Esophagus muscularis mucosa (tissue), 4 donors: ENCODE measurements around the gene NLGN3. TPM values are rescaled to one million over a fixed set of nuclear protein-coding genes. Genes with fewer than 3 reads are reported as not detected.

Experiments
- DNase-seq: peaks from one replicate; pipeline ENCODE4 v3.0.0-alpha.2; 2017; ENCODE audit errors: extremely low spot score
- H3K27ac ChIP-seq, 4 donors: fragments of 200-600 bp; sonication (generic); replicated peaks in 1 of 4; 1 replicate in 3 of 4; 2 replicates in 1 of 4; pipeline ENCODE4 v1.5.1; 2016 to 2019; ENCODE audit warnings: mild to moderate bottlenecking in 1 of 4
- H3K27me3 ChIP-seq, 4 donors: fragments of 200-600 bp; sonication (generic); one replicate each; pipeline versions ENCODE4 v1.5.1 to v1.6.0; 2016 to 2019
- H3K36me3 ChIP-seq, 4 donors: fragments of 200-600 bp; sonication (generic); one replicate each; pipeline ENCODE4 v1.5.1; 2016 to 2019
- H3K4me1 ChIP-seq, 4 donors: fragments of 200-600 bp; sonication (generic); one replicate each; pipeline ENCODE4 v1.5.1; 2016 to 2019
- H3K4me3 ChIP-seq, 4 donors: fragments of 200-600 bp; sonication (generic); 1 replicate in 2 of 4; 2 replicates in 2 of 4; pipeline ENCODE4 v1.5.1; 2016 to 2019; ENCODE audit warnings: mild to moderate bottlenecking in 4 of 4, moderate library complexity in 1 of 4
- H3K9me3 ChIP-seq, 4 donors: fragments of 200-600 bp; sonication (generic); 1 replicate in 3 of 4; 2 replicates in 1 of 4; pipeline ENCODE4 v1.5.1; 2016 to 2019
- EP300 ChIP-seq: sonication (generic); formaldehyde crosslinking; IDR thresholded peaks from one replicate; pipeline ENCODE4 v1.6.1; 2017; ENCODE audit warnings: antibody characterized with exemption
- POLR2A ChIP-seq: fragments of 450-650 bp; IDR thresholded peaks from one replicate; pipeline ENCODE4 v1.6.1; 2017; ENCODE audit warnings: antibody characterized with exemption, moderate library complexity, mild to moderate bottlenecking, low read depth
- POLR2AphosphoS5 ChIP-seq, 2 donors: sonication (generic); formaldehyde crosslinking; IDR thresholded peaks; one replicate each; pipeline ENCODE4 v1.6.1; 2017; ENCODE audit warnings: antibody characterized with exemption in 2 of 2
- WGBS: methylation state at CpG from one replicate; pipeline ENCODE4 v1.1.5; 2018; 5-methylcytosine and 5-hydroxymethylcytosine counted together
- intact Hi-C: fragments of 100-400 bp; cut with DNase I; formaldehyde crosslinking; loops from one replicate; pipeline ENCODE4 v1.15.1; 2023
- total RNA-seq, 4 donors: library from RNA; depleted of rRNA; stranded (reverse); fragments of >200 nt; gene quantifications; one replicate each; pipeline versions ENCODE4 v1.1.0 to v1.2.1, GENCODE V29; 2016
- TF ChIP-seq, protein P1 (sequence below), 3 experiments: fragments of 200-600 bp in 2 of 3; fragments of 450-650 bp in 1 of 3; sonication (generic) in 2 of 3; IDR thresholded peaks; one replicate each; pipeline ENCODE4 v1.5.1; 2017 to 2019; ENCODE audit warnings: antibody characterized with exemption in 3 of 3, mild to moderate bottlenecking in 2 of 3, moderate library complexity in 1 of 3

The NLGN3 gene
- total RNA-seq, 4 donors from 2014 or later, result 1.2 to 2.8 (median 2.4) TPM

DNA sequence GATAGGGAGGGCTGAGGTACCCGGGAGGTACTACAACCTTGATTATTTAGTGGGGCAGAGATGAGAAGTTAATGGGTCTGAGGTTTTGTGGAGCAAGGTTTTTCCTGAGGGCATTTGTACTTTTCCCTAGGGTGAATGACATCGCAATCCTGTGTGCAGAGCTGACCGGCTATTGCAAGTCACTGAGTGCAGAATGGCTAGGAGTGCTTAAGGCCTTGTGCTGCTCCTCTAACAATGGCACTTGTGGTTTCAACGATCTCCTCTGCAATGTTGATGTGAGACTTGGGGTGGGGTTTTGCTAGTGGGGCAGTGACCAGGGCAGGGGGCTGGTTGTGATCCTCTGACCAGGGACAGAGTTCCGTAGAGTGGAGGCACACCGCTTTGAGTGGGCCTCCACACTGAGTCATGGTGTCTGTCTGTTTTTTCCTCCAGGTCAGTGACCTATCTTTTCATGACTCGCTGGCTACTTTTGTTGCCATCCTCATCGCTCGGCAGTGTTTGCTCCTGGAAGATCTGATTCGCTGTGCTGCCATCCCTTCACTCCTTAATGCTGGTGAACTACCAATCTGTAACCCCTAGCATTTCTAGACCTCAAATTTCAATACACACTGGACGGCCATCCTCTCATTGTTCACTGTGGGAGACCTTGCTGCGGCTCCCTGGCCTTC, 16.3 kb upstream of the NLGN3 start:
- 83% methylated on average over 11 of the region's 12 CpGs for WGBS
- Histone ChIP-seq H3K27me3 (no peaks in the 10 kb centered on the region), H3K4me1 (peaks cover 0 to 8% (median 2%) of the 10 kb centered on the region in 4 donors), H3K4me3 (no peak overlapping the region), H3K36me3 (peaks cover 9 to 97% (median 95%) of the 10 kb centered on the region in 4 donors), H3K27ac (no peak overlapping the region), H3K9me3 (no peaks in the 10 kb centered on the region)
- TF ChIP-seq, protein P1, sequence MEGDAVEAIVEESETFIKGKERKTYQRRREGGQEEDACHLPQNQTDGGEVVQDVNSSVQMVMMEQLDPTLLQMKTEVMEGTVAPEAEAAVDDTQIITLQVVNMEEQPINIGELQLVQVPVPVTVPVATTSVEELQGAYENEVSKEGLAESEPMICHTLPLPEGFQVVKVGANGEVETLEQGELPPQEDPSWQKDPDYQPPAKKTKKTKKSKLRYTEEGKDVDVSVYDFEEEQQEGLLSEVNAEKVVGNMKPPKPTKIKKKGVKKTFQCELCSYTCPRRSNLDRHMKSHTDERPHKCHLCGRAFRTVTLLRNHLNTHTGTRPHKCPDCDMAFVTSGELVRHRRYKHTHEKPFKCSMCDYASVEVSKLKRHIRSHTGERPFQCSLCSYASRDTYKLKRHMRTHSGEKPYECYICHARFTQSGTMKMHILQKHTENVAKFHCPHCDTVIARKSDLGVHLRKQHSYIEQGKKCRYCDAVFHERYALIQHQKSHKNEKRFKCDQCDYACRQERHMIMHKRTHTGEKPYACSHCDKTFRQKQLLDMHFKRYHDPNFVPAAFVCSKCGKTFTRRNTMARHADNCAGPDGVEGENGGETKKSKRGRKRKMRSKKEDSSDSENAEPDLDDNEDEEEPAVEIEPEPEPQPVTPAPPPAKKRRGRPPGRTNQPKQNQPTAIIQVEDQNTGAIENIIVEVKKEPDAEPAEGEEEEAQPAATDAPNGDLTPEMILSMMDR (IDR thresholded peaks at IDR 0.05), result no peak
- TF ChIP-seq POLR2A (no peak), EP300 (no peak), POLR2AphosphoS5 (IDR thresholded peaks at IDR 0.05) (no peak)
- no peak for DNase-seq
- intact Hi-C loops, result loop anchor here (10.0 kb wide), 3 partner anchors 57 to 133 kb away; partner anchors contain the start of gene ZMYM3

DNA sequence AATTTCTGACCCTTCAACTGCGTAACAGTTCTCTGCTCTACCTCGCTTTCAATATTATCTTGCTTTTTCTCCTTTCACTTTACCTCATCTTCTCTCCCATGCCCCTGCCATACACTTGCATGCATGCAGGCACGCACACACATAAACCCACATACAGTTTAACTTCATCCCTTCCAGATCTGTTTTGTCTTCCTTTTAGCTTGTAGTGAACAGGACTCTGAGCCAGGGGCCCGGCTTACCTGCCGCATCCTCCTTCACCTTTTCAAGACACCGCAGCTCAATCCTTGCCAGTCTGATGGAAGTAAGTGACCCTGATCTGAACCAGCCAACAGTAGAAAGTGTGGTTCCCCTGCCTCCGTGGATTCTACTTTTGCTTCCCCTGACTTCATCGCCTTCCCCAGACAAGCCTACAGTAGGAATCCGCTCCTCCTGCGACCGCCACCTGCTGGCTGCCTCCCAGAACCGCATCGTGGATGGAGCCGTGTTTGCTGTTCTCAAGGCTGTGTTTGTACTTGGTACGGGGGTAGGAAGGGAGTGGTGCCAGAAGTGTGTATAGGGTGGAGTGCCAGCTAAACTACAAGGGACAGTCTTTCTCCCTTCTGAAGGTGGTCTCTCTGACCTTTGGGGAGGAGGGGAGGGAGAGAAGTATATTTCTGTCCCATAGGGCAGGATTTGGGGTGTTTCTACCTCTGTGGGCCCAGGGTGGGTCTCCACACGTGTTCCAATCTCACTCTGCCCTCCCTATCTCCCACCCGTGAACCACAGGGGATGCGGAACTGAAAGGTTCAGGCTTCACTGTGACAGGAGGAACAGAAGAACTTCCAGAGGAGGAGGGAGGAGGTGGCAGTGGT, 15.5 kb upstream of the NLGN3 start:
- H3K36me3 ChIP-seq, result peaks cover 7 to 96% (median 92%) of the 10 kb centered on the region in 4 donors
- 35% methylated on average over 18 of the region's 18 CpGs for WGBS
- TF ChIP-seq, protein P1 (IDR thresholded peaks at IDR 0.05), result peak; percentile 57 to 70 (median 59)
- TF ChIP-seq POLR2AphosphoS5 (IDR thresholded peaks at IDR 0.05) (peak in 1 of 2 donors; percentile 37), EP300 (no peak), POLR2A (no peak)

DNA sequence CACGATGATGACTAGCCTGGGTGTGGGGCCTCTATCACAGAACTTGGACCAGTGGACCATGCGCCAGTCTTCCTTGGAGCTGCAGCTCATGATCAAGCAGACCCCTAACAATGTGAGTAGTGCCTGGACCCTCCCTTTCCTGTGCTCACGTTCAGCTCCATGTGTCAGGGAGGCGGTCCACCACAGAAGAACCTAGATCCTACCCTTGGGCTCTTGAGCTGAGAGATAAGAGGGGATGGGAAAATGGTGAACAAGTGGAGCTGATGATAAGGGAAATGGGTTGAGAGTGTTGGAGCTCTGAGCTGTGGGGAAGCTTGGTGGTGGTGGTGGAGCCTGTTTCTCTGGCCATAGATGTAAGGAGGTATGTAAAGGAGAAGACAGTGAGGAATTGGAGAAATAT, 13.1 kb upstream of the NLGN3 start:
- no peak for TF ChIP-seq EP300
- TF ChIP-seq, protein P1 (IDR thresholded peaks at IDR 0.05), result no peak
- Histone ChIP-seq H3K27ac (no peak overlapping the region), H3K4me3 (no peak overlapping the region), H3K36me3 (peaks cover 11 to 96% (median 93%) of the 10 kb centered on the region in 4 donors), H3K9me3 (no peaks in the 10 kb centered on the region), H3K27me3 (no peaks in the 10 kb centered on the region), H3K4me1 (peaks cover 0 to 8% (median 2%) of the 10 kb centered on the region in 4 donors)
- WGBS, result 63% methylated on average over 4 of the region's 4 CpGs
- intact Hi-C loops, result no loop called here
- no peak for DNase-seq

More for the DNA sequence above, 15.5 kb upstream of the NLGN3 start:
- Histone ChIP-seq H3K9me3 (no peaks in the 10 kb centered on the region), H3K4me3 (no peak overlapping the region), H3K27ac (no peak overlapping the region), H3K4me1 (peaks cover 0 to 8% (median 2%) of the 10 kb centered on the region in 4 donors), H3K27me3 (no peaks in the 10 kb centered on the region)
- DNase-seq, result no peak
- intact Hi-C loops, result loop anchor here (10.0 kb wide), 3 partner anchors 56 to 134 kb away; partner anchors contain the start of gene ZMYM3

DNA sequence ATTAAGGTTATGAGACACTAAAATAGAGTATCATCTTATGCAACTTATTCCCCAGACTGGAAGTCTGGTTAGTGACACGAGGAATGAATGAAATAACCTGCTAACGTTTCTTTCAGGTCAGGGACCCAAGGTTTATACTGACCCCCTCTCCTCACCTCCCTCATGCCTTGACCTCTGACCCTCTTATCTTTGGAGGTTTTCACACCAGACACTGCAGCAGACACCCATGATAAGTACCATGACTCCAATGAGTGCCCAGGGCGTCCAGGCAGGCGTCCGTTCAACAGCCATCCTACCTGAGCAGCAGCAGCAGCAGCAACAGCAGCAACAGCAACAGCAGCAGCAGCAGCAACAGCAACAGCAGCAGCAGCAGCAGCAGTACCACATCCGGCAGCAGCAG, 4.2 kb upstream of the NLGN3 start:
- WGBS, result 68% methylated on average over 4 of the region's 6 CpGs

More for the DNA sequence above, 4.2 kb upstream of the NLGN3 start:
- peaks cover 4 to 27% (median 25%) of the 10 kb centered on the region in 4 donors for H3K4me1 ChIP-seq
- intact Hi-C loops, result no loop called here
- TF ChIP-seq EP300 (no peak), POLR2AphosphoS5 (IDR thresholded peaks at IDR 0.05) (no peak), POLR2A (no peak)
- TF ChIP-seq, protein P1 (IDR thresholded peaks at IDR 0.05), result no peak
- H3K27ac ChIP-seq, result no peak overlapping the region
- no peak overlapping the region for H3K4me3 ChIP-seq
- H3K9me3 ChIP-seq, result no peaks in the 10 kb centered on the region
- no peaks in the 10 kb centered on the region for H3K27me3 ChIP-seq
- H3K36me3 ChIP-seq, result peaks cover 15 to 70% (median 62%) of the 10 kb centered on the region in 4 donors
- no peak for DNase-seq
